ENCODE measurements around the gene PPP1R13B.

Gene PPP1R13B

DNA sequence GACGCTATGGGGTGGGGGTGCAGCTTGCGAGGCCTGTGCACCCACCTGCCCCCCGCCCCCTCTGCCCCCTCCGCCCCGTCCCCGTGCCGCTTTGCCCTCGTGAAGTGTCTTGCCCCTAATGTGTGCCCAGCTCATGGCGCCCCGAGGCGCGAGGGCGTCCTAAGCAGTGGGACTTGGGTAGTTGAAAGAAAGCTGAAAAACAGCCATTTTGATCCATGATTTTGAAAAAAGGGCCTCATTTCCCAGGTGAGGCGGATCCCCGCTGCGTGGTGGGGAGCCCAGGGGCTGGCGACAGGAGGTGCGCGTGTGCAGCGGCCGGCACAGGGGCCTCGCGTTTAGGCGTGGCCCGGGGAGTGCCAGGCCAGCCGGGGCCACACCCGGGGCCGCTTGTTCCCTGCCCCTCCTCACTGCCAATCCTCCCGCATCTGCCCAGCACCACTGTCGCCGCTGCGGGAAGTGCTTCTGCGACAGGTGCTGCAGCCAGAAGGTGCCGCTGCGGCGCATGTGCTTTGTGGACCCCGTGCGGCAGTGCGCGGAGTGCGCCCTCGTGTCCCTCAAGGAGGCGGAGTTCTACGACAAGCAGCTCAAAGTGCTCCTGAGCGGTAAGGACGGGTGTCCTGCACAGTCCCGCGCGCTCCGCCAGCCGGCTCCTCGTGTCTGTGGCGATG lies 119.9 kb downstream of the PPP1R13B start:
- no peak for DNase-seq

GRCh38 chr14:103726474-103726873 lies 120.9 kb downstream of the PPP1R13B start:
- no peak for DNase-seq

GRCh38 chr14:103725739-103726395 lies 121.5 kb downstream of the PPP1R13B start:
- DNase-seq = no peak

DNA sequence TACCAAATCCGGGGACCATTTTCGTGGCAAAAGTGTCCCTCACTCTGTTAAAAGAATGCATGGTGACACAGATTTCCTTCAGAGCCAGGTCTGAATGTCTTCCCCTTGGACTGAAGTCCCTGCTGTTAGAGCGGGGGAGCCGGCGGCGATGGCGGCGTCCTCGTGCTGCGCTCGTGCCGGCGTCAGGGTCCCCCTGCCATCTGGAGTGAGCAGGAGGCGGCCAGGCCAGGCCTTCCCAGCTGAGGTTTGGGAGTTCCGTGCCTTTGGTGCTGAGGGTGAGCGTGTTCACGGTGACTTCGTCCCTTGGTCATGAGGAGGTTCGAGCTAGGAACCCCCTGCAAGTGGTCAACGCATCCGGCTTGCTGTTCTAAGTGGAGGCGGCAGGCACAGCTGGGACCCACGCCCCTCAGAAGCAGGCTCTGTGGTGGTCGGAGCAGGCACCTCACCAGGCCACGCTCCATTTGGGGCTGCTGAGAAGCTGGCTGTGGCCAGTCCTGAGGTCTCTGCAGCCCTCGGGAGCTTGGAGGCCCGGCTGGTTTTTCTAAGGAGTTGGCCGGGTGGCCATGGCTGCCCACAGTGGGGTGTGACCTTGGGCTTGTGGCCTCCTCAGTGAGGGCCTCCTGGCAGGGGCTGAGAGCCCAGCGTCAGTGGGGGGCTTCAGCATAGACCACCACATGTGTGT lies 122.2 kb downstream of the PPP1R13B start:
- DNase-seq = no peak

DNA sequence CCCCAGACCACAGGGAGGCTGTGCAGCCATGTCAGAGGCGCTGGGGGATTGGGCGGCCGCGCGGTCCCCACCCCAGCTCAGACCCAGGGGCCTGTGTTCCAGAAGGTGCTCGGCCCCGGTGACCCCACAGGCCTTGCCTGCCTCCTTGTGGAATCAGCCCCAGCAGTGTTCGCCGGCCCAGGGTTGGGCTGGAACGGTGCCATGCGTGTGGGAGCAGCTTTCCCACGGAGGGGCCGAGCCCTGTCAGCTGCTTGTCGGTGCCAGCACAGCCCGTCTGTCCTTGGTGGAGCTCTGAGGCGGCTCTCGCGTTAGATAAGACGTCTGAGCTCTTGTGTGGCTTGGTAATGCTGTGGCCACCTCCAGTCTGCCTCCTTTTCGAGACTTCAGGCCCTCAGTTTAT lies 123.3 kb downstream of the PPP1R13B start:
- DNase-seq = no peak

DNA sequence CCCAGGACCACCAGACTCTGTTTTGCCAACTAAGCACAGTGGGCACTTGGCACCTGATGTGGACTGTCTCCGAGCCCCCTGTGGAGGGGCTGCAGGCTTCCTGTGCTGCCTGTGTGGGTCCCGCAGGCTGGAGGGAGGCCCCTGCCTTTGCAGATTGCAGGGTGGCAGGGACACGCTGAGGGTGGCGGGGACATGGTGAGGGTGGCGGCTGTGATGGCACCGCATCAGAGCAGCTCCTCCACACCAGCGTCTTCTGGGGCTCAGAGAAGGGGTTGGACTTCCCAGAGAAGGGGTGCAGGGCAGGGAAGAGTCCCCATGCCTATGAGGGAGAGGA lies 123.7 kb downstream of the PPP1R13B start:
- no peak for DNase-seq

GRCh38 chr14:103721334-103722120 lies 125.8 kb downstream of the PPP1R13B start:
- no peak for DNase-seq

GRCh38 chr14:103719751-103720150 lies 127.6 kb downstream of the PPP1R13B start:
- DNase-seq = no peak

- no peak for DNase-seq
Observed at GRCh38 chr14:103718572-103718971, 128.8 kb downstream of the PPP1R13B start.

GRCh38 chr14:103716899-103717411 lies 130.4 kb downstream of the PPP1R13B start:
- no peak for DNase-seq

GRCh38 chr14:103716091-103716801 lies 131.1 kb downstream of the PPP1R13B start:
- DNase-seq = no peak

GRCh38 chr14:103715052-103716000 lies 132.0 kb downstream of the PPP1R13B start, which contains the start of the genes XRCC3 and ZFYVE21:
Gene XRCC3 (minus strand): TSS chr14:103715451. CDS start chr14:103711087, 4,364 bp downstream.
Gene ZFYVE21 (plus strand): TSS chr14:103715810. CDS start chr14:103715842, 32 bp downstream.
- peak; percentile 99 for DNase-seq

- DNase-seq = no peak
Observed at GRCh38 chr14:103714063-103714724, 133.2 kb downstream of the PPP1R13B start.

DNA sequence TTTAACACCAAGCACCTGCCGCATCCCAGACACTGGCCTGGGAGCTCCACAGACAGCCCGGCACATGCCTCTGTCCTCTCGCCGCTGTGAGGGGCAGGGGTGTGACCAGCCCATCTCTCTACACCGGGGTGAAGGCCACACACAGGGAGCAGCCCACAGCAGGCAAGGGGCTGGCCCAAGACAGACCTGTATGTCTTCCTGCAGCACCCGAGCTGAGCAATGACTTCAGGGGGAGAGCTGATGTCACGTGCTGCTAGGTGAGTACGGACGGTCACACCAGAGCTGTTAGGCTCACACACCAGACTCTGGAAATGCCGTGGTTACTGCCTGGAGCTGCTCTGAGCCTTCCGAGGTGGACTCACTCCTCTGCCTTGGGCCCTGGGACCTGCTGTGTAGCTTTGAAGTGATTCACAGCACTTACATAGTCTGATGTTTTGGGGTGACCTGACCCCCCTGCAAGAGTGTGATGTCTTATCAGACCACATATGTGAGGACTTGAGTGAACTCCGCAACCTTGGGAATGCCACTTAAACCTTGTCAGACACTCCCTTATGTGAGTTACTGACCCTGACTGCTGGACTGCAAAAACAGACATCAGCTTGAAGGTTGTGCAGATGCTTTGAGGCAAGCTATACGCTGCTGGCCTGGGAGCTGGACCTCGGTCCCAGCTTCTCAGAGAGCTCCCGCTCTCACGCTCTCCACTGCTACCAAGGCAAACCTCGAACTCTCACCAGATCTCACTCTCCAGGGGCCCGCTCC lies 133.9 kb downstream of the PPP1R13B start:
- no peak for DNase-seq

DNA sequence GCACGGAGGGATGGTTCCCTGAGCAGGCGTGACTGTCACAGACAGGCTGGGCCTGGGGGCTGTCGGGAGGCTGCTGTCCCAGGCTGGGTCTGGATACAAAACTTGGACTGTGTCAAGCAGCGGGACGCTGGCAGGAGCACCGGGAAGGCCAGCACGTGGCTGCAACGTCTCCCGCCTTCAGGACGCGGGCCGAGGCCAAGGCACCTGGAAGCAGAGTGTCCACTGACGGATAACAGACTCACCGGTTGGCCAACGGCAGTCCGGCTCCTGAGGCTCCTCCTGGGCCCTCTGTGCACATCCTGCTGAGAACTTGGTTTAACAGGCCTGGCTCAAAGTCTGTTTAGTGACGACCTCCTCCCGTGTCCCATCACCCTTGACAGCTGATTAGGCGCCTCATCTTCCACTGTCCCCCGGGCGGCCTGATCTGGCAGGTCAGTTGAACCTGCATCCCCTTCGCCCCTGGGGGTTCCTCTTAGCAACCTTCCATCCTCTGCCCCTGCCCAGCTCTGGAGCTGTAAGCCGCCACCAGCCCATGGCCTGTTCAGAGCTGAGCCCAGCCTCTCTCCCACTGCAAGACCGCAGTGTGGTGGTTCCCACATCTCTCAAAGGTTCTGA lies 134.6 kb downstream of the PPP1R13B start:
- no peak for DNase-seq

- DNase-seq = no peak
Observed at GRCh38 chr14:103711516-103712431, 135.6 kb downstream of the PPP1R13B start.

DNA sequence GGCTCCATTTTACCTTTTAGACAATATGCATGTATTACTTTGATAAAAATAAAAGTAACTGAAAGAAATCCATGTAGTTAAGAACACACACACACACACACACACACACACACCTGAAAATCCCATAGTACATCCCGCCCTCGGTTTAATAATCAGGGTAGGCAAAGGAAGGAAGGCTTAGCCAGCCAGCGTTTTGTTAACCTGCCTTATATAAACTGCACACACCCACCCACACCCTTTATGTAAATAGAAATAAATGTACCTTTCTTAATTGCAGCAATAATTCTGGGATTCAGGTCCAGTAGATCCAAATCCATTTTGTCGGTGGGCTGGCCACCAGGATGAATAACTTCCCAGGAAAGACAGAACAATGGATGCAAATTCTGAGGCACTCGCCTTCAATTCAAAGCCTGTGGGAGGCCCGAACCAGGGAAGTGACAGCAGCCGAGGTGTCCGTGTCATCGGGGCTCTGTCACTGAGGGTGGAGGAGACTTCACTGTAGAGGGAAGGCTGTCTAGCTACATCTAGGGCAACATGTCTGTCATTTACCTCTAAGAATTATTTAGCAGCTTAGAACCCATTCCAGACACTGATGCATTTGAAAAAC lies 136.5 kb downstream of the PPP1R13B start:
- DNase-seq = no peak

- no peak for DNase-seq
Observed at GRCh38 chr14:103709814-103710213, 137.6 kb downstream of the PPP1R13B start.
